C4-2B (cell line): ENCODE results near the gene WASHC4.

Source experiments
- CTCF ChIP-seq: fragments of 450-650 bp; conservative IDR thresholded peaks from 2 replicates; pipeline ENCODE4 v1.5.1; 2017; ENCODE audit warnings: mild to moderate bottlenecking
- ZFX ChIP-seq: fragments of 450-650 bp; IDR thresholded peaks from 2 replicates; pipeline ENCODE4 v1.6.1; 2017

- TF ChIP-seq CTCF (no peak), ZFX (no peak)
These were observed 91.4 kb downstream of the WASHC4 start for GRCh38 chr12:105198961-105199360.
